Breast epithelium (tissue), 4 donors: ENCODE results near the gene ITPR3. TPM values are rescaled to one million over a fixed set of nuclear protein-coding genes. Genes with fewer than 3 reads are reported as not detected.

Source experiments
- DNase-seq, 2 donors: peaks; one replicate each; pipeline ENCODE4 v3.0.0-alpha.2; 2019; ENCODE audit warnings: low spot score in 2 of 2
- H3K27ac ChIP-seq, 2 donors: fragments of 200-600 bp; sonication (generic) in 1 of 2; one replicate each; pipeline ENCODE4 v1.5.1; 2016 to 2019; ENCODE audit warnings: mild to moderate bottlenecking in 1 of 2
- H3K27me3 ChIP-seq, 2 donors: fragments of 200-600 bp; sonication (generic) in 1 of 2; one replicate each; pipeline versions ENCODE4 v1.5.1 to v1.6.0; 2017 to 2019; ENCODE audit warnings: control low read depth in 1 of 2, mild to moderate bottlenecking in 1 of 2
- H3K36me3 ChIP-seq: fragments of 200-600 bp; one replicate; pipeline ENCODE4 v1.5.1; 2019
- H3K4me1 ChIP-seq, 2 donors: fragments of 200-600 bp; sonication (generic); one replicate each; pipeline ENCODE4 v1.5.1; 2016 to 2019; ENCODE audit warnings: control low read depth in 1 of 2
- H3K4me3 ChIP-seq, 3 donors: fragments of 200-600 bp; sonication (generic); 1 replicate in 2 of 3; 2 replicates in 1 of 3; pipeline ENCODE4 v1.5.1; 2016 to 2019; ENCODE audit warnings: mild to moderate bottlenecking in 3 of 3, moderate library complexity in 2 of 3
- H3K9me3 ChIP-seq, 2 donors: fragments of 200-600 bp; sonication (generic) in 1 of 2; one replicate each; pipeline ENCODE4 v1.5.1; 2016 to 2019; ENCODE audit warnings: control low read depth in 1 of 2
- CTCF ChIP-seq, 3 donors: fragments of 450-650 bp; IDR thresholded peaks; one replicate each; pipeline ENCODE4 v1.5.1; 2016 to 2017; ENCODE audit warnings: antibody characterized with exemption in 3 of 3, mild to moderate bottlenecking in 3 of 3, moderate library complexity in 3 of 3
- POLR2A ChIP-seq: fragments of 450-650 bp; IDR thresholded peaks from one replicate; pipeline ENCODE4 v1.6.1; 2016; ENCODE audit warnings: antibody characterized with exemption, mild to moderate bottlenecking, moderate library complexity
- POLR2AphosphoS5 ChIP-seq, 3 donors: sonication (generic); formaldehyde crosslinking; IDR thresholded peaks; one replicate each; pipeline ENCODE4 v1.6.1; 2017; ENCODE audit warnings: antibody characterized with exemption in 3 of 3
- intact Hi-C: fragments of 100-400 bp; cut with DNase I; formaldehyde crosslinking; loops from one replicate; pipeline ENCODE4 v1.15.1; 2023; ENCODE audit warnings: low total_unique reads
- total RNA-seq, 3 donors: library from RNA; depleted of rRNA; stranded (reverse); fragments of >200 nt; gene quantifications; one replicate each; pipeline ENCODE4 v1.1.0, GENCODE V29; 2016

Gene ITPR3
- total RNA-seq, 3 donors from 2014 or later, result 18.4 to 40.0 (median 27.7) TPM

GRCh38 chr6:33609528-33609927, 11.6 kb upstream of the ITPR3 start:
- Histone ChIP-seq H3K27me3 (no peaks in the 10 kb centered on the region), H3K9me3 (no peaks in the 10 kb centered on the region), H3K27ac (peak overlapping the region in 1 of 2 donors; percentile 61), H3K4me3 (no peak overlapping the region), H3K36me3 (no peaks in the 10 kb centered on the region), H3K4me1 (no peaks in the 10 kb centered on the region)
- no peak for DNase-seq
- intact Hi-C loops, result no loop called here
- no peak for TF ChIP-seq CTCF (IDR thresholded peaks at IDR 0.05)

GRCh38 chr6:33610067-33610466, 11.1 kb upstream of the ITPR3 start:
- intact Hi-C loops, result no loop called here
- DNase-seq, result no peak
- peak overlapping the region in 1 of 2 donors; percentile 61 for H3K27ac ChIP-seq

GRCh38 chr6:33610779-33611732, 10.1 kb upstream of the ITPR3 start:
- Histone ChIP-seq H3K4me3 (no peak overlapping the region), H3K36me3 (no peaks in the 10 kb centered on the region), H3K27me3 (no peaks in the 10 kb centered on the region), H3K27ac (peak overlapping the region in 1 of 2 donors; percentile 54), H3K9me3 (no peaks in the 10 kb centered on the region), H3K4me1 (no peaks in the 10 kb centered on the region)
- no peak for TF ChIP-seq CTCF (IDR thresholded peaks at IDR 0.05)
- no peak for TF ChIP-seq POLR2AphosphoS5 (IDR thresholded peaks at IDR 0.05)
- TF ChIP-seq POLR2A, result no peak
- intact Hi-C loops, result loop anchor here (1.0 kb wide), 1 partner anchor 20 kb away; no protein-coding TSS in a partner anchor
- no peak for DNase-seq

More at GRCh38 chr6:33610067-33610466, 11.1 kb upstream of the ITPR3 start:
- Histone ChIP-seq H3K36me3 (no peaks in the 10 kb centered on the region), H3K4me1 (no peaks in the 10 kb centered on the region), H3K27me3 (no peaks in the 10 kb centered on the region), H3K9me3 (no peaks in the 10 kb centered on the region), H3K4me3 (no peak overlapping the region)
- TF ChIP-seq POLR2A, result no peak
- no peak for TF ChIP-seq POLR2AphosphoS5 (IDR thresholded peaks at IDR 0.05)
- no peak for TF ChIP-seq CTCF (IDR thresholded peaks at IDR 0.05)

GRCh38 chr6:33613146-33613794, 7.9 kb upstream of the ITPR3 start:
- Histone ChIP-seq H3K27me3 (no peaks in the 10 kb centered on the region), H3K4me1 (no peaks in the 10 kb centered on the region), H3K4me3 (no peak overlapping the region), H3K27ac (peak overlapping the region; percentile 48 to 61), H3K36me3 (no peaks in the 10 kb centered on the region), H3K9me3 (no peaks in the 10 kb centered on the region)
- no peak for DNase-seq
- no peak for TF ChIP-seq POLR2A
- TF ChIP-seq CTCF (IDR thresholded peaks at IDR 0.05), result no peak
- no peak for TF ChIP-seq POLR2AphosphoS5 (IDR thresholded peaks at IDR 0.05)
- intact Hi-C loops, result no loop called here

- no peak overlapping the region for H3K4me3 ChIP-seq
- DNase-seq, result no peak
- H3K27ac ChIP-seq, result peak overlapping the region; percentile 48 to 61
These were observed 7.3 kb upstream of the ITPR3 start for GRCh38 chr6:33613795-33614168.

More at GRCh38 chr6:33613795-33614168, 7.3 kb upstream of the ITPR3 start:
- TF ChIP-seq POLR2A (no peak), CTCF (IDR thresholded peaks at IDR 0.05) (no peak), POLR2AphosphoS5 (IDR thresholded peaks at IDR 0.05) (no peak)
- Histone ChIP-seq H3K4me1 (no peaks in the 10 kb centered on the region), H3K27me3 (no peaks in the 10 kb centered on the region), H3K36me3 (no peaks in the 10 kb centered on the region), H3K9me3 (no peaks in the 10 kb centered on the region)
- intact Hi-C loops, result no loop called here
